ENCODE results near the gene ITCH.

DNA sequence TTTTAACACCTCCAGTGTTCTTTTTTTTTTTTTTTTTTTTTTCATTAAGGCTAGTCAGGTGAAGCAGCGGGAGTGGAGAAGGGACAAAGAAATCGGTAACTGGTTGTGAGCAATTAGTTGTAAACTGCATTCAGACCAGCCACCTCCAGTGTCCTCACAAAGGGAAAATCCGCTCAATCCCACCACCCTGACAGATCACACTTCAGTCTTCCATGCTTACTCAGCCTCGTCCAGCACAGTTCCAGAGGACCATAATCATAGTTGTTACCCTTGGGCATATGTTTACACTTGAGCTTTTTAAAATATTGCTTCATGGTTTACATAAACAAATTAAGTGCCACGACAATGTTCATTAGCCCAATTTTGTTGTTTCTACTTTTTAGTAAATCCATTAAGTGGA is 163.4 kb downstream of the ITCH start:
- TF ChIP-seq EZH2phosphoT487 (IDR thresholded peaks at IDR 0.05; ENCODE audit: insufficient read depth, low read depth) (no peak), EZH2 (IDR thresholded peaks at IDR 0.05; ENCODE audit: insufficient read depth, poor library complexity, severe bottlenecking) (no peak)
